DND-41 (cell line): Measurements from ENCODE around the gene GYPC.

Experiments used
- CTCF ChIP-seq: IDR thresholded peaks from 2 replicates; pipeline ENCODE4 v1.5.1; 2012; ENCODE audit warnings: borderline replicate concordance, low read length, moderate library complexity, mild to moderate bottlenecking; ENCODE audit not compliant: poor library complexity, severe bottlenecking; ENCODE audit errors: extremely low read depth
- EZH2 ChIP-seq: IDR thresholded peaks from 3 replicates; pipeline ENCODE4 v1.6.1; 2012; ENCODE audit warnings: borderline replicate concordance, low read depth, mild to moderate bottlenecking, moderate library complexity, low read length, inconsistent platforms; ENCODE audit not compliant: severe bottlenecking

GRCh38 chr2:126733795-126734194 is 77.8 kb downstream of the GYPC start:
- TF ChIP-seq CTCF, result no peak
- TF ChIP-seq EZH2, result no peak
